Hepatocyte (in vitro differentiated cells): Measurements from ENCODE around the gene CHRM1. TPM values are rescaled to one million over a fixed set of nuclear protein-coding genes. Genes with fewer than 3 reads are reported as not detected.

Experiments used
- DNase-seq: peaks from one replicate; pipeline ENCODE4 v3.0.0-alpha.2; 2016; ENCODE audit warnings: low spot score
- H2AFZ ChIP-seq: fragments of 200-600 bp; sonication (generic); 2 replicates; pipeline ENCODE4 v1.6.0; 2016; ENCODE audit warnings: antibody characterized with exemption, mild to moderate bottlenecking
- H3K27ac ChIP-seq: fragments of 200-600 bp; sonication (generic); 2 replicates; pipeline ENCODE4 v1.5.1; 2016; ENCODE audit warnings: mild to moderate bottlenecking
- H3K27me3 ChIP-seq: fragments of 200-600 bp; sonication (generic); 2 replicates; pipeline ENCODE4 v1.6.1; 2016
- H3K36me3 ChIP-seq: fragments of 200-600 bp; sonication (generic); replicated peaks from 2 replicates; pipeline ENCODE4 v1.5.1; 2016; ENCODE audit warnings: low read depth; ENCODE audit not compliant: insufficient read depth
- H3K4me1 ChIP-seq: fragments of 200-600 bp; sonication (generic); 2 replicates; pipeline ENCODE4 v1.5.1; 2016; ENCODE audit warnings: mild to moderate bottlenecking, moderate library complexity; ENCODE audit not compliant: insufficient read depth
- H3K4me2 ChIP-seq: fragments of 200-600 bp; sonication (generic); 2 replicates; pipeline ENCODE4 v1.6.0; 2016
- H3K4me3 ChIP-seq: fragments of 200-600 bp; sonication (generic); 2 replicates; pipeline ENCODE4 v1.5.1; 2016; ENCODE audit warnings: mild to moderate bottlenecking
- H3K79me2 ChIP-seq: fragments of 200-600 bp; sonication (generic); 2 replicates; pipeline ENCODE4 v1.6.0; 2017; ENCODE audit warnings: mild to moderate bottlenecking
- H3K9me2 ChIP-seq: fragments of 200-600 bp; sonication (generic); replicated peaks from 2 replicates; pipeline ENCODE4 v1.6.0; 2017; ENCODE audit warnings: mild to moderate bottlenecking; ENCODE audit not compliant: insufficient read depth
- H3K9me3 ChIP-seq: fragments of 200-600 bp; sonication (generic); 2 replicates; pipeline ENCODE4 v1.5.1; 2016; ENCODE audit warnings: low read depth, mild to moderate bottlenecking
- H4K20me1 ChIP-seq: fragments of 200-600 bp; sonication (generic); 2 replicates; pipeline ENCODE4 v1.6.0; 2016; ENCODE audit warnings: mild to moderate bottlenecking; ENCODE audit not compliant: insufficient read depth, poor library complexity, severe bottlenecking
- EZH2 ChIP-seq: fragments of 200-600 bp; sonication (generic); IDR thresholded peaks from 2 replicates; pipeline ENCODE4 v1.6.1; 2016; ENCODE audit warnings: antibody characterized with exemption, mild to moderate bottlenecking, borderline replicate concordance
- EZH2phosphoT487 ChIP-seq: fragments of 200-600 bp; sonication (generic); IDR thresholded peaks from one replicate; pipeline ENCODE4 v1.6.1; 2018; ENCODE audit warnings: antibody characterized with exemption, mild to moderate bottlenecking, low read depth, moderate library complexity; ENCODE audit not compliant: unreplicated experiment, severe bottlenecking
- WGBS: methylation state at CpG from one replicate; pipeline ENCODE4 v1.1.6; 2016; ENCODE audit warnings: low lambda C conversion rate; ENCODE audit errors: missing lambda C conversion rate; 5-methylcytosine and 5-hydroxymethylcytosine counted together
- polyA plus RNA-seq: library from polyadenylated mRNA; unstranded; fragments of >200 nt; fragmentation: Nextera tagmentation; extraction: Ambion mirVana; gene quantifications from 2 replicates; pipeline ENCODE4 v1.2.1, GENCODE V29; 2016
- total RNA-seq: library from RNA; depleted of rRNA; stranded (reverse); fragments of >200 nt; gene quantifications from 2 replicates; pipeline ENCODE4 v1.2.3, GENCODE V29; 2014
- TF ChIP-seq, protein P1 (sequence below): fragments of 200-600 bp; sonication (generic); IDR thresholded peaks from 2 replicates; pipeline ENCODE4 v1.5.1; 2016; ENCODE audit warnings: antibody characterized with exemption, mild to moderate bottlenecking; ENCODE audit not compliant: poor library complexity

CHRM1 gene
- total and polyA plus RNA-seq, 2 experiments from 2014 or later, result not detected

DNA sequence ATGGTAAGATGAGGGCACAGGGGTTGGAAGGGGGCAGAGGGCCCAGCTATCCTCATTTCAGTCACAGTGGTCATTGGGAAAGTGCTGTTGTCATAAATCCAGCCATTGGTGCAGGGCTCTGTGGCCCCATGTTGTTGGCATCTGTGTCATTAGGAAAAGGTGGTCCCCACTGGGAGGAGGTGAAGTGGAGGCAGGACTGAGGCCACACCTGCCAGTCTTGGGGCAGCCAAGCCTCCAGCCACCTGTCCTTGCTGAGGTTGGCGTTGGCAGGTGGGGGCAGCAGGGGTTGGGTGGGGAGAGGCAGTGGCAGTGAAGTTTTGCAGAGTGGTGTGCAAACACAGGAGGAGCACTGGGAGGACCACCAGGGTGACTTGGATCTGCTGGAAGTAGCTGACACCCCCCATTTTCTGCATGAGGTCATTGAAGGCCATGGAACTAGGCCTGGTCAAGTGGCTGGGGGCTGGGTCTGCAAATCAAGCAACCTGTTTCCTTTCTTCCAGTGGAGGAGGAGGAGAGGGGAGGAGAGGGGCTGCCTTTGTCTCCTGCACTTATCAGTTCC, 38.3 kb upstream of the CHRM1 start:
- 100% methylated on average over 1 of the region's 1 CpG for WGBS
- DNase-seq, result no peak
- Histone ChIP-seq H3K27me3 (no peaks in the 10 kb centered on the region), H3K4me3 (no peak overlapping the region), H3K9me2 (no peaks in the 10 kb centered on the region), H4K20me1 (no peaks in the 10 kb centered on the region), H3K79me2 (no peaks in the 10 kb centered on the region), H3K9me3 (no peaks in the 10 kb centered on the region), H3K36me3 (no peaks in the 10 kb centered on the region), H2AFZ (no peak overlapping the region), H3K27ac (peak overlapping the region; percentile 72), H3K4me2 (peak overlapping the region; percentile 54), H3K4me1 (peaks cover 12% of the 10 kb centered on the region)
- TF ChIP-seq EZH2, result no peak
- no peak for TF ChIP-seq EZH2phosphoT487
- TF ChIP-seq, protein P1, sequence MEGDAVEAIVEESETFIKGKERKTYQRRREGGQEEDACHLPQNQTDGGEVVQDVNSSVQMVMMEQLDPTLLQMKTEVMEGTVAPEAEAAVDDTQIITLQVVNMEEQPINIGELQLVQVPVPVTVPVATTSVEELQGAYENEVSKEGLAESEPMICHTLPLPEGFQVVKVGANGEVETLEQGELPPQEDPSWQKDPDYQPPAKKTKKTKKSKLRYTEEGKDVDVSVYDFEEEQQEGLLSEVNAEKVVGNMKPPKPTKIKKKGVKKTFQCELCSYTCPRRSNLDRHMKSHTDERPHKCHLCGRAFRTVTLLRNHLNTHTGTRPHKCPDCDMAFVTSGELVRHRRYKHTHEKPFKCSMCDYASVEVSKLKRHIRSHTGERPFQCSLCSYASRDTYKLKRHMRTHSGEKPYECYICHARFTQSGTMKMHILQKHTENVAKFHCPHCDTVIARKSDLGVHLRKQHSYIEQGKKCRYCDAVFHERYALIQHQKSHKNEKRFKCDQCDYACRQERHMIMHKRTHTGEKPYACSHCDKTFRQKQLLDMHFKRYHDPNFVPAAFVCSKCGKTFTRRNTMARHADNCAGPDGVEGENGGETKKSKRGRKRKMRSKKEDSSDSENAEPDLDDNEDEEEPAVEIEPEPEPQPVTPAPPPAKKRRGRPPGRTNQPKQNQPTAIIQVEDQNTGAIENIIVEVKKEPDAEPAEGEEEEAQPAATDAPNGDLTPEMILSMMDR, result no peak

DNA sequence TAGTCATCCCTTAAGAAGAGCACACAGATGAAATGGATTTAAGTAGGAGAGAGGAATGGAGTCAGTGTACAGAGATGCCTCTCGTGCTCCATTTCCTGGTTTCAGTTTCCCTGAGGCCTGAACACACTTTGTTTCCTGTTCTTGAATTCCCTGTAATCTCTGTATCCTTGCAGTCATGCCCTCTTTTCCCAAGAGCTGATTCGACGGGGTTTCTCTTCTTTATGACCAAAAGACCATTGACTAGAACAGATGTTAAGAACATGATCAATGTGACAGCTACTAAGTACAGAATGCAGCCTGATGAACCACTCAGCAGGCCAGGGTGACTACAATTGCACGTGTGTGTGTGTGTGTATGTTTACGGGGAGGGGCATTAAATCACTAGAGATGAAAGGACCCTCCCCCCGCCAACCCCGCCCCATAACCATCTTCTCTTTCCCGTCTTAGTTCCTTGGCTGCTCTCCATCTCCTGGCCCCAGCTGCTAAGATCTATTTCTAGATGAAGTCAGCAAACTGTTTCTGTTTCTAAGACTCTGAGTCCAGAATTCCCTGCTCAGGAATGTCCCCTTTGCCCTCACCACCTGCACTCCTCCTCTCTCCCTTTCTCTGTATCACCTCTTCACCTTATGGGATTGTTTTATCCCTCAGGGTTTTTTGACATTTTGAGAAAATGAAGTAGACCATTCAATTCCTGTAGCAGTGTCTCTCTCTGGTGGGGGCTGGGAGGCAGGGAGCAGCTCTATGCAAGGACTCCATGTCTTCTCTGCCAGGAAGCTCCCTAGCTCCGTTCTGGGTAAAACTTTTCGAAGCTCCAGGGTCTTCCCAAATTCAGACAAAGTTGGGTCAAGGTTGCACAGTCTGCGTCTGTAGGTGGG, 37.6 kb upstream of the CHRM1 start:
- WGBS, result 54% methylated on average over 11 of the region's 11 CpGs
- H3K36me3 ChIP-seq, result no peaks in the 10 kb centered on the region
- no peaks in the 10 kb centered on the region for H3K9me2 ChIP-seq
- H3K79me2 ChIP-seq, result no peaks in the 10 kb centered on the region
- H3K27ac ChIP-seq, result peak overlapping the region; percentile 72
- H4K20me1 ChIP-seq, result no peaks in the 10 kb centered on the region
- peak overlapping the region; percentile 54 for H3K4me2 ChIP-seq
- peak overlapping the region; percentile 10 for H2AFZ ChIP-seq
- H3K9me3 ChIP-seq, result no peaks in the 10 kb centered on the region
- DNase-seq, result peak; percentile 70
- TF ChIP-seq, protein P1, result no peak
- TF ChIP-seq EZH2phosphoT487, result no peak
- no peak for TF ChIP-seq EZH2
- no peaks in the 10 kb centered on the region for H3K27me3 ChIP-seq
- peaks cover 12% of the 10 kb centered on the region for H3K4me1 ChIP-seq
- H3K4me3 ChIP-seq, result no peak overlapping the region

DNA sequence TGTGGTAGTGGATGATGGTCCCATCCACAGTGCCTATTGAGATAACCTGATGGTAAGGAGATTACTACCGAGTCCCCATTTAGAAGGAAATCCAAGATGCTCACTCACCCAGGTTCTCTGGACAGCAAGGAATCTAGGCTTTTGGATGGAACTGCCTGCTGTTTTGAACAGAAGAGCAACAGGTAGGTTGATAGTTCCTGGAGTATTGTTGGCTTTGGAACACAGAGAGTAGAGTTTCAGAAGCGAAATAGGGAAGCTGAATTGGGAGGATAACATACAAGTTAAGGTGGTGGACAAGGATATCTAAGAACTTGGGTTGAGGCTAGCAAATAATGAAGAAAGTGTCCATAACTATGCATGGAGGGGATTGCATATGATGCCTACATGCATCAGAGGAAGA, 36.0 kb upstream of the CHRM1 start:
- H3K79me2 ChIP-seq, result no peaks in the 10 kb centered on the region
- no peak overlapping the region for H3K4me2 ChIP-seq
- H4K20me1 ChIP-seq, result no peaks in the 10 kb centered on the region
- no peak overlapping the region for H3K27ac ChIP-seq
- no peak overlapping the region for H2AFZ ChIP-seq
- DNase-seq, result no peak
- no peaks in the 10 kb centered on the region for H3K9me3 ChIP-seq
- H3K4me1 ChIP-seq, result peaks cover 12% of the 10 kb centered on the region
- TF ChIP-seq, protein P1, result no peak
- TF ChIP-seq EZH2phosphoT487, result no peak
- TF ChIP-seq EZH2, result no peak
- H3K27me3 ChIP-seq, result no peaks in the 10 kb centered on the region
- H3K36me3 ChIP-seq, result no peaks in the 10 kb centered on the region
- 97% methylated on average over 2 of the region's 2 CpGs for WGBS
- H3K9me2 ChIP-seq, result no peaks in the 10 kb centered on the region
- H3K4me3 ChIP-seq, result no peak overlapping the region
